ENCODE measurements around the gene EYA3.

The EYA3 gene

GRCh38 chr1:28088168-28088961 is at the start of gene EYA3:
EYA3 (minus strand) TSS chr1:28088610; CDS start chr1:28058026, 30,584 bp downstream.
- DNase-seq = peak; percentile 98

GRCh38 chr1:28136922-28137613 is 48.7 kb upstream of the EYA3 start:
- peak; percentile 13 for DNase-seq

- DNase-seq = no peak
These were observed 47.9 kb upstream of the EYA3 start for GRCh38 chr1:28136169-28136921.

GRCh38 chr1:28135371-28136168 is 47.2 kb upstream of the EYA3 start:
- peak; percentile 79 for DNase-seq

GRCh38 chr1:28134651-28135207 is 46.3 kb upstream of the EYA3 start:
- DNase-seq = no peak

- DNase-seq = peak; percentile 46
These were observed 44.1 kb upstream of the EYA3 start for GRCh38 chr1:28132171-28133167.

GRCh38 chr1:28130901-28131300 is 42.5 kb upstream of the EYA3 start:
- no peak for DNase-seq

- no peak for DNase-seq
These were observed 40.7 kb upstream of the EYA3 start for GRCh38 chr1:28129150-28129549.

- DNase-seq = peak; percentile 94
These were observed 39.3 kb upstream of the EYA3 start for GRCh38 chr1:28127617-28128257.

GRCh38 chr1:28126783-28127490 is 38.5 kb upstream of the EYA3 start:
- peak; percentile 85 for DNase-seq

- no peak for DNase-seq
These were observed 37.8 kb upstream of the EYA3 start for GRCh38 chr1:28126212-28126611.

GRCh38 chr1:28123461-28123961 is 35.1 kb upstream of the EYA3 start:
- peak; percentile 90 for DNase-seq

- no peak for DNase-seq
These were observed 33.8 kb upstream of the EYA3 start for GRCh38 chr1:28122183-28122582.

- no peak for DNase-seq
These were observed 31.1 kb upstream of the EYA3 start for GRCh38 chr1:28119556-28119955.

GRCh38 chr1:28118640-28119307 is 30.4 kb upstream of the EYA3 start:
- peak; percentile 65 for DNase-seq

- peak; percentile 95 for DNase-seq
These were observed 26.9 kb upstream of the EYA3 start for GRCh38 chr1:28115267-28115666.

- DNase-seq = no peak
These were observed 26.4 kb upstream of the EYA3 start for GRCh38 chr1:28114844-28115243.

GRCh38 chr1:28113242-28113572 is 24.8 kb upstream of the EYA3 start:
- DNase-seq = no peak
